GM23338 (cell line): ENCODE measurements around the gene OLFM1. TPM values are rescaled to one million over a fixed set of nuclear protein-coding genes. Genes with fewer than 3 reads are reported as not detected.

Source experiments
- ATAC-seq: fragments of 200-7000 bp; cut with Tn5 transposase; 3 replicates; pipeline ENCODE4 v1.9.1; 2020
- DNase-seq: peaks from one replicate; pipeline ENCODE4 v3.0.0-alpha.2; 2015; ENCODE audit warnings: low spot score
- H2AFZ ChIP-seq: fragments of 200-600 bp; sonication (generic); 2 replicates; pipeline ENCODE4 v1.8.0; 2016; ENCODE audit warnings: antibody characterized with exemption, mild to moderate bottlenecking, moderate library complexity
- H3F3A ChIP-seq: fragments of 200-600 bp; sonication (generic); replicated peaks from 2 replicates; pipeline ENCODE4 v1.8.0; 2017; ENCODE audit warnings: antibody characterized with exemption, mixed run types, low read depth
- H3K27ac ChIP-seq: fragments of 200-600 bp; sonication (generic); 2 replicates; pipeline ENCODE4 v1.6.1; 2016; ENCODE audit warnings: low read depth
- H3K27me3 ChIP-seq: fragments of 200-600 bp; sonication (generic); 2 replicates; pipeline ENCODE4 v1.8.0; 2016; ENCODE audit warnings: mild to moderate bottlenecking, mixed run types, moderate library complexity; ENCODE audit not compliant: insufficient read depth
- H3K36me3 ChIP-seq: fragments of 200-600 bp; sonication (generic); 2 replicates; pipeline ENCODE4 v1.8.0; 2016; ENCODE audit warnings: mild to moderate bottlenecking; ENCODE audit not compliant: insufficient read depth
- H3K4me1 ChIP-seq: fragments of 200-600 bp; sonication (generic); 2 replicates; pipeline ENCODE4 v1.8.0; 2016; ENCODE audit warnings: mild to moderate bottlenecking, moderate library complexity; ENCODE audit not compliant: insufficient read depth
- H3K4me2 ChIP-seq: fragments of 200-600 bp; sonication (generic); 2 replicates; pipeline ENCODE4 v1.7.1; 2017; ENCODE audit warnings: mixed run types
- H3K4me3 ChIP-seq: fragments of 200-600 bp; sonication (generic); 2 replicates; pipeline ENCODE4 v1.6.1; 2016; ENCODE audit warnings: mixed run types
- H3K79me2 ChIP-seq: fragments of 200-600 bp; sonication (generic); replicated peaks from 2 replicates; pipeline ENCODE4 v1.8.0; 2017; ENCODE audit warnings: mild to moderate bottlenecking; ENCODE audit not compliant: insufficient read depth
- H3K9me2 ChIP-seq: fragments of 200-600 bp; sonication (generic); 2 replicates; pipeline ENCODE4 v1.8.0; 2017; ENCODE audit not compliant: insufficient read depth
- H4K20me1 ChIP-seq: fragments of 200-600 bp; sonication (generic); replicated peaks from 2 replicates; pipeline ENCODE4 v1.8.0; 2017; ENCODE audit warnings: mild to moderate bottlenecking; ENCODE audit not compliant: insufficient read depth
- H3K27ac Mint-ChIP-seq: 2 replicates; pipeline ENCODE4 v1.8.0; 2020; ENCODE audit warnings: inconsistent platforms, mild to moderate bottlenecking, moderate library complexity, mixed read lengths
- H3K27me3 Mint-ChIP-seq: 3 replicates; pipeline ENCODE4 v1.8.0; 2022; ENCODE audit warnings: low read depth, mild to moderate bottlenecking, moderate library complexity, mixed read lengths, inconsistent platforms; ENCODE audit not compliant: insufficient read depth, poor library complexity
- H3K36me3 Mint-ChIP-seq: 3 replicates; pipeline ENCODE4 v1.8.0; 2021; ENCODE audit warnings: low read depth, mild to moderate bottlenecking, inconsistent platforms, moderate library complexity, mixed read lengths
- H3K4me1 Mint-ChIP-seq: 3 replicates; pipeline ENCODE4 v1.8.0; 2020; ENCODE audit warnings: mild to moderate bottlenecking, inconsistent platforms, mixed read lengths
- H3K4me3 Mint-ChIP-seq: 3 replicates; pipeline ENCODE4 v1.8.0; 2021; ENCODE audit warnings: moderate library complexity, mild to moderate bottlenecking, inconsistent platforms, mixed read lengths
- H3K9me3 Mint-ChIP-seq: 3 replicates; pipeline ENCODE4 v1.8.0; 2020; ENCODE audit warnings: moderate library complexity, mild to moderate bottlenecking, inconsistent platforms, mixed read lengths
- CREB1 ChIP-seq: fragments of 250-450 bp; sonication (Bioruptor Pico); IDR thresholded peaks from 2 replicates; pipeline ENCODE4 v1.5.0; 2020; ENCODE audit warnings: low read depth, mild to moderate bottlenecking, moderate library complexity
- EZH2 ChIP-seq: fragments of 200-600 bp; sonication (generic); IDR thresholded peaks from one replicate; pipeline ENCODE4 v1.8.0; 2017; ENCODE audit warnings: antibody characterized with exemption, mild to moderate bottlenecking, low read depth; ENCODE audit not compliant: unreplicated experiment
- EZH2phosphoT487 ChIP-seq: fragments of 200-600 bp; sonication (generic); IDR thresholded peaks from one replicate; pipeline ENCODE4 v1.8.1; 2018; ENCODE audit warnings: antibody characterized with exemption; ENCODE audit not compliant: unreplicated experiment
- JUNB ChIP-seq: IDR thresholded peaks from one replicate; pipeline ENCODE4 v1.6.1; 2016; ENCODE audit warnings: antibody characterized with exemption; ENCODE audit not compliant: unreplicated experiment
- NANOG ChIP-seq: IDR thresholded peaks from 2 replicates; pipeline ENCODE4 v1.6.1; 2016; ENCODE audit warnings: antibody characterized with exemption, borderline replicate concordance
- POLR2AphosphoS5 ChIP-seq: IDR thresholded peaks from 2 replicates; pipeline ENCODE4 v1.6.1; 2016; ENCODE audit warnings: antibody characterized with exemption, low read depth
- REST ChIP-seq: IDR thresholded peaks from one replicate; pipeline ENCODE4 v1.6.1; 2018; ENCODE audit warnings: antibody characterized with exemption; ENCODE audit not compliant: unreplicated experiment
- STAT1 ChIP-seq: IDR thresholded peaks from one replicate; pipeline ENCODE4 v1.6.1; 2016; ENCODE audit warnings: antibody characterized with exemption; ENCODE audit not compliant: unreplicated experiment
- ZNF114 ChIP-seq: fragments of 250-450 bp; sonication (Bioruptor Pico); IDR thresholded peaks from 2 replicates; pipeline ENCODE4 v1.5.0; 2020; ENCODE audit warnings: mild to moderate bottlenecking, moderate library complexity
- ZNF331 ChIP-seq: fragments of 250-450 bp; sonication (Bioruptor Pico); IDR thresholded peaks from 2 replicates; pipeline ENCODE4 v1.5.0; 2020; ENCODE audit warnings: low read depth, mild to moderate bottlenecking, moderate library complexity
- polyA plus RNA-seq: library from polyadenylated mRNA; unstranded; fragments of >200 nt; fragmentation: Nextera tagmentation; extraction: Ambion mirVana; gene quantifications from 2 replicates; pipeline ENCODE4 v1.2.1, GENCODE V29; 2016
- total RNA-seq: library from RNA; depleted of rRNA; stranded (reverse); fragments of >200 nt; shearing (Covaris generic); gene quantifications from 2 replicates; pipeline ENCODE4 v1.2.3, GENCODE V29; 2014
- TF ChIP-seq, protein P1 (sequence below), 2 experiments: fragments of 200-600 bp in 1 of 2; sonication (generic) in 1 of 2; conservative IDR thresholded peaks; 2 replicates each; pipeline versions ENCODE4 v1.5.1 to v1.6.1; 2016 to 2017; ENCODE audit warnings: antibody characterized with exemption in 2 of 2, low read depth in 2 of 2, mild to moderate bottlenecking in 2 of 2, moderate library complexity in 1 of 2
- TF ChIP-seq, protein P2 (sequence below): fragments of 250-450 bp; sonication (Bioruptor Pico); IDR thresholded peaks from 2 replicates; pipeline ENCODE4 v1.5.0; 2020; ENCODE audit warnings: mild to moderate bottlenecking, moderate library complexity
- TF ChIP-seq, protein P3 (sequence below): IDR thresholded peaks from 2 replicates; pipeline ENCODE4 v1.6.1; 2016; ENCODE audit warnings: antibody characterized with exemption

The OLFM1 gene
- total and polyA plus RNA-seq, 2 experiments from 2014 or later: 20.6 to 40.1 TPM

DNA sequence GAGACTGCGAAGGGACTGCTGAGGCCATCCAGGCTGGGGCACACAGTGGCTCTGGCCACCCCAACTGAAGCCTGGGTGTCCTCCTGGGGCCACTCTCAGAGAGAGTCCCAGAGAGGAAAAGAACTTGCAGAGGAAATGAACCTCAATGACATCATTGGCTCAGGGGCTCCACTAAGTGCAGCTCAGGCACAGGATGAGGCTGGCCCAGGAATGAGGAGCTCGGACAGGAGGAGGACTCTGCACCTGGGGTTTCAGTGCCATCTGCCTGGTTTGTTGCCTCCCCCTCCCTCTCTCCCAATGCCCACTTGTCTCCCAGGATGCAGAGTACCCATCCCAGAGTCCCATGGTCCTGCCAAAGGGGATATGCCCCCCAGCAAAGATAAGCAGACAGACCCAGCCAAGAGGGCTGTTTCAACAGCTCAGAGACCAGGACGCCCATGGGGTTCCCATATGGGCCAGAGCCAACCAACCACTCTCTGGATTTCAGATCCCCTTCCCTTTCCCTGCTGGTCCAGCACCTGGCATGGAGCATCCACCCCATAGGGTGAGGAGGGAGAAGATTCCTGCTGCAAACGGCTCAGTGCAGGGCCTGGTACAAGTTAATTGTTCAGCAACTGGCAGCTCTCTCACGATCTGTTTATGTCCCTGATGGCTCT, 26.9 kb upstream of the OLFM1 start:
- ATAC-seq (no peak), DNase-seq (no peak)
- Mint-ChIP-seq H3K36me3 (peaks cover 11% of the 10 kb centered on the region), H3K4me1 (no peaks in the 10 kb centered on the region), H3K4me3 (no peak overlapping the region), H3K9me3 (peaks cover 32% of the 10 kb centered on the region), H3K27me3 (no peaks in the 10 kb centered on the region), H3K27ac (no peak overlapping the region)
- Histone ChIP-seq H4K20me1 (no peaks in the 10 kb centered on the region), H3K27ac (no peak overlapping the region), H3K27me3 (no peaks in the 10 kb centered on the region), H2AFZ (no peak overlapping the region), H3K36me3 (no peaks in the 10 kb centered on the region), H3F3A (no peaks in the 10 kb centered on the region), H3K4me2 (no peak overlapping the region), H3K79me2 (no peaks in the 10 kb centered on the region), H3K4me3 (no peak overlapping the region), H3K4me1 (no peaks in the 10 kb centered on the region), H3K9me2 (no peaks in the 10 kb centered on the region)
- TF ChIP-seq CREB1 (CRISPR knock-in tag) (no peak), POLR2AphosphoS5 (no peak), EZH2phosphoT487 (no peak), NANOG (no peak), ZNF331 (CRISPR knock-in tag) (no peak), JUNB (no peak), STAT1 (no peak), REST (no peak), ZNF114 (CRISPR knock-in tag) (no peak), EZH2 (no peak)
- TF ChIP-seq, protein P1, sequence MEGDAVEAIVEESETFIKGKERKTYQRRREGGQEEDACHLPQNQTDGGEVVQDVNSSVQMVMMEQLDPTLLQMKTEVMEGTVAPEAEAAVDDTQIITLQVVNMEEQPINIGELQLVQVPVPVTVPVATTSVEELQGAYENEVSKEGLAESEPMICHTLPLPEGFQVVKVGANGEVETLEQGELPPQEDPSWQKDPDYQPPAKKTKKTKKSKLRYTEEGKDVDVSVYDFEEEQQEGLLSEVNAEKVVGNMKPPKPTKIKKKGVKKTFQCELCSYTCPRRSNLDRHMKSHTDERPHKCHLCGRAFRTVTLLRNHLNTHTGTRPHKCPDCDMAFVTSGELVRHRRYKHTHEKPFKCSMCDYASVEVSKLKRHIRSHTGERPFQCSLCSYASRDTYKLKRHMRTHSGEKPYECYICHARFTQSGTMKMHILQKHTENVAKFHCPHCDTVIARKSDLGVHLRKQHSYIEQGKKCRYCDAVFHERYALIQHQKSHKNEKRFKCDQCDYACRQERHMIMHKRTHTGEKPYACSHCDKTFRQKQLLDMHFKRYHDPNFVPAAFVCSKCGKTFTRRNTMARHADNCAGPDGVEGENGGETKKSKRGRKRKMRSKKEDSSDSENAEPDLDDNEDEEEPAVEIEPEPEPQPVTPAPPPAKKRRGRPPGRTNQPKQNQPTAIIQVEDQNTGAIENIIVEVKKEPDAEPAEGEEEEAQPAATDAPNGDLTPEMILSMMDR (conservative IDR thresholded peaks at IDR 0.05; ENCODE audit: low read depth in 2 of 2): no peak
- TF ChIP-seq, protein P2, sequence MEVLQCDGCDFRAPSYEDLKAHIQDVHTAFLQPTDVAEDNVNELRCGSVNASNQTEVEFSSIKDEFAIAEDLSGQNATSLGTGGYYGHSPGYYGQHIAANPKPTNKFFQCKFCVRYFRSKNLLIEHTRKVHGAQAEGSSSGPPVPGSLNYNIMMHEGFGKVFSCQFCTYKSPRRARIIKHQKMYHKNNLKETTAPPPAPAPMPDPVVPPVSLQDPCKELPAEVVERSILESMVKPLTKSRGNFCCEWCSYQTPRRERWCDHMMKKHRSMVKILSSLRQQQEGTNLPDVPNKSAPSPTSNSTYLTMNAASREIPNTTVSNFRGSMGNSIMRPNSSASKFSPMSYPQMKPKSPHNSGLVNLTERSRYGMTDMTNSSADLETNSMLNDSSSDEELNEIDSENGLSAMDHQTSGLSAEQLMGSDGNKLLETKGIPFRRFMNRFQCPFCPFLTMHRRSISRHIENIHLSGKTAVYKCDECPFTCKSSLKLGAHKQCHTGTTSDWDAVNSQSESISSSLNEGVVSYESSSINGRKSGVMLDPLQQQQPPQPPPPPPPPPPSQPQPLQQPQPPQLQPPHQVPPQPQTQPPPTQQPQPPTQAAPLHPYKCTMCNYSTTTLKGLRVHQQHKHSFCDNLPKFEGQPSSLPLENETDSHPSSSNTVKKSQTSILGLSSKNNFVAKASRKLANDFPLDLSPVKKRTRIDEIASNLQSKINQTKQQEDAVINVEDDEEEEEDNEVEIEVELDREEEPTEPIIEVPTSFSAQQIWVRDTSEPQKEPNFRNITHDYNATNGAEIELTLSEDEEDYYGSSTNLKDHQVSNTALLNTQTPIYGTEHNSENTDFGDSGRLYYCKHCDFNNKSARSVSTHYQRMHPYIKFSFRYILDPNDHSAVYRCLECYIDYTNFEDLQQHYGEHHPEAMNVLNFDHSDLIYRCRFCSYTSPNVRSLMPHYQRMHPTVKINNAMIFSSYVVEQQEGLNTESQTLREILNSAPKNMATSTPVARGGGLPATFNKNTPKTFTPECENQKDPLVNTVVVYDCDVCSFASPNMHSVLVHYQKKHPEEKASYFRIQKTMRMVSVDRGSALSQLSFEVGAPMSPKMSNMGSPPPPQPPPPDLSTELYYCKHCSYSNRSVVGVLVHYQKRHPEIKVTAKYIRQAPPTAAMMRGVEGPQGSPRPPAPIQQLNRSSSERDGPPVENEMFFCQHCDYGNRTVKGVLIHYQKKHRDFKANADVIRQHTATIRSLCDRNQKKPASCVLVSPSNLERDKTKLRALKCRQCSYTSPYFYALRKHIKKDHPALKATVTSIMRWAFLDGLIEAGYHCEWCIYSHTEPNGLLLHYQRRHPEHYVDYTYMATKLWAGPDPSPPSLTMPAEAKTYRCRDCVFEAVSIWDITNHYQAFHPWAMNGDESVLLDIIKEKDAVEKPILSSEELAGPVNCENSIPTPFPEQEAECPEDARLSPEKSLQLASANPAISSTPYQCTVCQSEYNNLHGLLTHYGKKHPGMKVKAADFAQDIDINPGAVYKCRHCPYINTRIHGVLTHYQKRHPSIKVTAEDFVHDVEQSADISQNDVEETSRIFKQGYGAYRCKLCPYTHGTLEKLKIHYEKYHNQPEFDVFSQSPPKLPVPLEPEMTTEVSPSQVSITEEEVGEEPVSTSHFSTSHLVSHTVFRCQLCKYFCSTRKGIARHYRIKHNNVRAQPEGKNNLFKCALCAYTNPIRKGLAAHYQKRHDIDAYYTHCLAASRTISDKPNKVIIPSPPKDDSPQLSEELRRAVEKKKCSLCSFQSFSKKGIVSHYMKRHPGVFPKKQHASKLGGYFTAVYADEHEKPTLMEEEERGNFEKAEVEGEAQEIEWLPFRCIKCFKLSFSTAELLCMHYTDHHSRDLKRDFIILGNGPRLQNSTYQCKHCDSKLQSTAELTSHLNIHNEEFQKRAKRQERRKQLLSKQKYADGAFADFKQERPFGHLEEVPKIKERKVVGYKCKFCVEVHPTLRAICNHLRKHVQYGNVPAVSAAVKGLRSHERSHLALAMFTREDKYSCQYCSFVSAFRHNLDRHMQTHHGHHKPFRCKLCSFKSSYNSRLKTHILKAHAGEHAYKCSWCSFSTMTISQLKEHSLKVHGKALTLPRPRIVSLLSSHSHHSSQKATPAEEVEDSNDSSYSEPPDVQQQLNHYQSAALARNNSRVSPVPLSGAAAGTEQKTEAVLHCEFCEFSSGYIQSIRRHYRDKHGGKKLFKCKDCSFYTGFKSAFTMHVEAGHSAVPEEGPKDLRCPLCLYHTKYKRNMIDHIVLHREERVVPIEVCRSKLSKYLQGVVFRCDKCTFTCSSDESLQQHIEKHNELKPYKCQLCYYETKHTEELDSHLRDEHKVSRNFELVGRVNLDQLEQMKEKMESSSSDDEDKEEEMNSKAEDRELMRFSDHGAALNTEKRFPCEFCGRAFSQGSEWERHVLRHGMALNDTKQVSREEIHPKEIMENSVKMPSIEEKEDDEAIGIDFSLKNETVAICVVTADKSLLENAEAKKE (CRISPR knock-in tag): no peak
- TF ChIP-seq, protein P3, sequence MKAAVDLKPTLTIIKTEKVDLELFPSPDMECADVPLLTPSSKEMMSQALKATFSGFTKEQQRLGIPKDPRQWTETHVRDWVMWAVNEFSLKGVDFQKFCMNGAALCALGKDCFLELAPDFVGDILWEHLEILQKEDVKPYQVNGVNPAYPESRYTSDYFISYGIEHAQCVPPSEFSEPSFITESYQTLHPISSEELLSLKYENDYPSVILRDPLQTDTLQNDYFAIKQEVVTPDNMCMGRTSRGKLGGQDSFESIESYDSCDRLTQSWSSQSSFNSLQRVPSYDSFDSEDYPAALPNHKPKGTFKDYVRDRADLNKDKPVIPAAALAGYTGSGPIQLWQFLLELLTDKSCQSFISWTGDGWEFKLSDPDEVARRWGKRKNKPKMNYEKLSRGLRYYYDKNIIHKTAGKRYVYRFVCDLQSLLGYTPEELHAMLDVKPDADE: no peak
